OCI-M2 (cell line): ENCODE data around the gene PSMB2.
A peak's percentile ranks its signal among the peaks of the same experiment; 100 is the strongest.
"Not testable (repeated sequence)": the region's sequence is repeated elsewhere in the genome, so short reads cannot be mapped to it uniquely, and the experiment has no call there.

Source experiments
- DNase-seq: peaks from one replicate; lab custom pipeline; 2025; ENCODE audit not compliant: unreplicated experiment; lab: John Stamatoyannopoulos, UW

Gene PSMB2

DNA sequence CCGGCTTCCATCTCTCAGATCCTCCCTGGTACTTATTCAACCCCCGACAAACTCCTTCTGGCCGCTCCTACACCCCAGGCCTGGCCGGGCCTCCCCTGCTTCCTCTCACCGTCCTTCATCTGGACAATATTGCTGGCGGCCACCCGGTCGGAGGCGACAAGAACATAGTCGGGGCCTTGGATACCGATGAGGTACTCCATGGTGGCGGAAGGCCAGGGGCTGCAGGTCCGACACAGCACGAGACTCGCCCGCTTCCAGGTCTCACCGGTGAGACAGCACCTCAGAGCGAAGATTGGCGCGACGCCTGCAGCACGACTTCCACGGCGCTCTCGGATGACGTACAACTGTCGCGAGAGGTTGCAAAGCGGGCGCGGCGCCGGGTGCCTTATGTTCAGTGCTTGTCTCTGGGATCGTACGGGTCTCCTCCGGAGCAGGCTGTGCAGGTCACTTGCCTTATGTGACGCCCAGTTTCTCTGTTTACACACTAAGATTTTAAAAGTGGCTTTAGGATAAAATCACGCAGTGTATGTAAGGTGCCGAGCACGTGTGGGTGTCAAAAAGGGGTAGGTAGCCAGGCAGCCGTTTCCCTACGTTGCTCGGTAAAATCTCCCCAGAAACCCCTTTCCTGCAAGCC lies at the start of gene PSMB2:
TSS of gene PSMB2 (minus strand) at position 294 of the 634 bp plus-strand sequence. CDS start at position 200, 94 bp downstream.
- peak; percentile 88 for DNase-seq

DNA sequence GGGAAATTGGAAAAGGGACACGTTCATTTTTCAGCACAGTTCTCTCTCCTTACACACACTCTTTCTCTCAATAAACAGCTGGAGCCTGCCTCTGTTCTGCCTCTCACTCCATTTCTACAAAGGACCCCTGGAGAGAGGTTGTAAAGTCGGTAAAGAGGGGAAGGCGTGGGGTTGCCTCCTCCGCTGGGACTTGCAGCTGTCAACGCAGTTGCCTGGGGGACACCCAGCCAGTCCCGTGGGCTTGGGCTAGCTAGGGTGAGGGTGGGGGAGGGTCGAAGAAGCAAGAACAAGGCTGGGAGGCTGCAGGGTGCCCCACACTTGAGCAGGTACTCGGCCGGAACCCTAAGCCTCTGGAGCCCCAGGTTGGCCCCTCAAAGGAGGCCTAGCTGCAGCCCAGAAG lies 49.8 kb upstream of the PSMB2 start:
- DNase-seq, result no peak

DNA sequence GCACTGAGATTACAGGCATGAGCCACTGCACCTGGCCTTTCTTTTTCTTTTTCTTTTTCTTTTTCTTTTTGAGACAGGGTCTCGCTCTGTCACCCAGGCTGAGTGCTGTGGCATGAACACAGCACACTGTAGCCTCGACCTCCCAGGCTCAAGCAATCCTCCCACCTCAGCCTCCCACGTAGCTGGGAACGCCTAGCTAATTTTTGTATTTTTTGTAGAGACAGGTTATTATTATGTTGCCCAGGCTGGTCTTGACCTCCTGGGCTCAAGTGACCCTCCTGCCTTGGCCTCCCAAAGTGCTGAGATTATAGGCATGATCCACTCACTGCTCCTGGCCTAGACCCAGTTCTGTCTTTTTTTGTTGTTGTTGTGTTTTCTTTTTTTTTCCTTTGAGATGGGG lies 48.8 kb upstream of the PSMB2 start:
- not testable (repeated sequence) for DNase-seq

DNA sequence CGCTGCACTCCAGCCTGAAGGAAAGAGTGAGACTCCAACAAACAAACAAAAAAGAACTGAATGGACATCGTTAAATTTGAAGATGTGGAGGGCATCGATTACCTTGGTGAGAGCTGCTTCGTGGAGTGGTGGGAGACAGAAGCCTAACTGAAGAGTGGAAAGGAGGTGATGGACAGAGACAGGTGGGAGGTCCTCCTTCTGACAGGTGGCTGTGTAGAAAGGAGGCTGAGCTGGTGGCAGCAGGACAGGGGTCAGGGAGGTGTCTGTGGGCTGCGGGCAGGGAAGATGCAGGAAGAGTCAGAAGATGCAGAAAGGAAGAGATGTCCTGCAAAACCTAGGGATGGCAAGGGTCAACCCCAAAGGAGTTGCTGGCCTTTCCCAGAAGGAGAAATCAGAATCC lies 46.8 kb upstream of the PSMB2 start:
- DNase-seq, result no peak

GRCh38 chr1:35683012-35683411 lies 41.7 kb upstream of the PSMB2 start:
- DNase-seq, result no peak

- DNase-seq, result no peak
These were observed 38.9 kb upstream of the PSMB2 start for GRCh38 chr1:35680271-35680670.

DNA sequence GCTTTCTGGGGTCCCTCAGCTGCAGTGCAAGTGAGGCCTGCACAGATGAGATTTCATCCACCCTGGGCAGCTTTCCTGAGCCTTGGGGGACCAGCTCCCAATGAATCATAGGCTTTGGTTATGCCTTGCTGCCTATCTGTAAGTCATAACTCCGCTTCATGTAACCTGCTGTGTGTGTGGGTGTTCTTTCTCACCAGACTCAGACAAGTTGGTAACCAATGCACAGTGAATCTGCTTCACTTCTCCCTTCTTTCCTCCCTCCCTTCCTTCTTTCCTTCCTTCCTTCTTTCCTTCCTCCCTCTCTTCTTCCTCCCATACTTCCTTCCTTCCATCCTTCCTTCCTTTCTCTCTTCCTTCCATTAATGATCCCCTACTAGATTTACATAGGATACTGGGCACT lies 34.4 kb upstream of the PSMB2 start:
- no peak for DNase-seq

DNA sequence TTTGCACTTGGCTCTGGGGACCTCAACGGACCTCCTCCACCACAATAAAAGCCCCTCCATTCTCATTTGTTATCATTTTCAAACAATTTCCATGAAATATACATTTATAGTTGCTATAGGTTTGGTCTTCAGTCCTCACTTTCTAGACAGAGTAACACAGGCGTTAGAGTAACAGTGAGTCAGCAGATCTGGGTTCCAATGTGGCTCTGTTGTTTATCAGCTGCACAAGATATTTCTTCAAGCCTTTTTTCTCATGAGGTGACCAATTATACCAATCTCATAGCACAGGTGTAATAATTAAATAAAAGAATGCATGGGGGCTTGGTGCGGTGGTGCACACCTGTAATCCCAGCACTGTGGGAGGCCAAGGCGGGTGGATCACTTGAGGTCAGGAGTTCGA lies 32.8 kb upstream of the PSMB2 start:
- no peak for DNase-seq

DNA sequence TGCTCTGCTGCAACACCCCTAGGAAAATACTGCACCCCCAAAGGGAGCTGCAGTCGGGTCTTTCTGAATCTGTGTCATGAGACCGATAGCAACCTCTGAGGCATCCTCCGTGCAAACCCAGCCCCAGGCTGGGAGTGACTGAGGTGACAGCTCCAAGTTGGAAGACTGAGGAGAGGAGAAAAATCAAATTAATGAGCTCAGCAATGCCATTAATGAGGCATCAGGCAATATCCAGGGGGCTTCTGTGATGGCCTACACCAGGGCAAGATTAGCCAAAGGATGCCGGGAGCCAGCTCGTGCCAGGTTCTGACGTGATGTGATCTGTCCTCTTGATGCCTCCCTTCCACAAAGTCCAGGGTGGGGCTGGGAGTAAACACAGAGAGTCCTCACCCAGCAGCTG lies 30.8 kb upstream of the PSMB2 start:
- no peak for DNase-seq

GRCh38 chr1:35668506-35668905 lies 27.2 kb upstream of the PSMB2 start:
- DNase-seq, result no peak

DNA sequence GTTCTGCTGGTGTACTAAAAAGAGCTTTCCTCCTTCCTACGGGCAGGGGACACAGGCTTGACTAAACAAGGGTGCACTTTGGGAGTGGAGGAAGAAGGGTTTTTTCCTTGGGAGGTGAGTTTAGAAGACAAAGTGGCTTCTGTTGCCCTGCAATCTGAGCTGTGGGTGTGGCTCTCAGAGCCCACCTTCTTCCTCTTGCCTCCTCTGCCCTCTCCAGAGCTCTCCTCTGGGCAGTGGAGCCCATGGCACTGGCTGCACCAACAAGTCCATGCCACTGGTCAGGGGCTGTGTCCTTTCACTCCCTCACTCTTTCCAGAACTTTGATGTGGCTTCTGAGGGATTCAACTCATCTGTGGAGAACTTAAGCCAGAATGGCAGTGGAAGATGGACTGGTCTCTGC lies 25.6 kb upstream of the PSMB2 start:
- no peak for DNase-seq

DNA sequence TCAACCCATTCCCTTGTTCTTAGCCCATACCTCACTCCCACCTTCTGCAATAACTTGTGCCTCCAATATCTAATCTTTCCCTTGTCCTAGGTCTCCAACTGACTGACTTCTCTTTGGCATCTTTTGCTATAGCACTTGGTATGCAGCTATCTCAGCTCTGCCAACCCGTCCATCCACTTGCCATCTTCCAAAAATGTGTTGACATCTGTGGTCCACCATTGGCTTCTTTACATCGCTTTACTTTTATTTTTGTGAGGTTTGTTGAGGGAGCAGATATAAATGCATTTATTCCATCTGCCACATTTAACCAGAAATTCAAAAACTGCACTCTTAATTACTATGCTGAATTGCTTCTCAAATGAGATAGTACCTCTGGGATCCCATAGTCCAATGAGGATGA lies 24.9 kb upstream of the PSMB2 start:
- DNase-seq, result no peak

- DNase-seq, result no peak
These were observed 22.1 kb upstream of the PSMB2 start for GRCh38 chr1:35663434-35663833.

DNA sequence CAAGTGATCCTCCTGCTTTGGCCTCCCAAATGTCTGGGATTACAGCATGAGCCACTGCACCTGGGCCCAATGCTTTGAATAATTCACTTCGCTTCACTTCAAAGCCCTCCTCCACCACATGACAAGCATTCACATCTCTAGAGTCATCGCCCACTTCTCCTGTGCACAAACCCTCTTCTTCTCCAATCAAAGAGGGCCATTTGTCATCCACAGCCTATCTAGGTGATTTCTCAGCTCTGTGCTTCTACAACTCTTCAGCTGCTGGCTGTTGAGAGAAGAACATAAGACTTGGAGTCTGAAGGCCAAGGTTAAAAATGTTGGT lies 20.1 kb upstream of the PSMB2 start:
- DNase-seq, result no peak

DNA sequence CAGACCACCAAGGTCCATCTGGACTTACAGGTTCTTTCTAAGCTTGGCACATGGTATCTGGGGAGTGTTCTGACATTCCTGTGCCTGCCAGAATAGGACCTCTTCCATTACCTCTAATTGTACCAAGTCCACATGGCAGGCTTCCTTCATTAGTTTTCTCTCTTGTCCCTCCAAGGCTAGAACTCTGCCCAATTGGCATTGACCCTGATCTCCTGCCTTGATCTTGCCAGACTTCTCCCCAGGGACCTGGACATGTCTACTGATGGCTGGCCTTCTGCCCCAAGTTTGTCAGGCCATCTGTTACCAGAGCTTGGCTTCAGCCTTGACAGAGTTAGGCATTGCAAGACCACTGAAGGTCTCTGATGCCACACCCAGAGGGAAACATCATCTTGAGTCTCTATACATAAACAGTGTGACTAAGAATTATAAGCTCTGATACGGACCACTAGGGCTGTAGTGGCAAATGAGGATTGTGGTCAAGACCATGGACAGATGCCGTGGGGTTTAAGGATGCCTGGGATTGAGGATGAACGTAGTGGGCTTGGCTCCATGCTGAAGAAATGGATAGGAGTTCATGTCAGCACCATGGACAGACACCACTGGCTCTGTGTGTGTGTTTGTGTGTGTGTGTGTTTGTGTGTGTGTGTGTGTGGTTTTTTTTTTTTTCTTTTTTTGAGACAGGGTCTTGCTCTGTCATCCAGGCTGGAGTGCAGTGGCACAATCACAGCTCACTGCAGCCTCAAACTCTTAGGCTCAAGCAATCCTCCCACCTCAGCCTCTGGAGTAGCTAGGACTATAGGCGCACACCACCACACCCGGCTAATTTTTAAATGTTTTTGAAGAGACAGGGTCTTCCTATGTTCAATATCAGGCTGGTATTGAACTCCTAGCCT lies 19.5 kb upstream of the PSMB2 start:
- DNase-seq, result no peak

- no peak for DNase-seq
These were observed 18.3 kb upstream of the PSMB2 start for GRCh38 chr1:35659589-35659988.

- DNase-seq, result no peak
These were observed 16.5 kb upstream of the PSMB2 start for GRCh38 chr1:35657851-35658250.

- DNase-seq, result no peak
These were observed 15.5 kb upstream of the PSMB2 start for GRCh38 chr1:35656863-35657232.

- DNase-seq, result no peak
These were observed 15.0 kb upstream of the PSMB2 start for GRCh38 chr1:35656148-35656862.

GRCh38 chr1:35655196-35655595 lies 13.9 kb upstream of the PSMB2 start:
- DNase-seq, result no peak

GRCh38 chr1:35650416-35650815 lies 9.1 kb upstream of the PSMB2 start:
- DNase-seq, result no peak

DNA sequence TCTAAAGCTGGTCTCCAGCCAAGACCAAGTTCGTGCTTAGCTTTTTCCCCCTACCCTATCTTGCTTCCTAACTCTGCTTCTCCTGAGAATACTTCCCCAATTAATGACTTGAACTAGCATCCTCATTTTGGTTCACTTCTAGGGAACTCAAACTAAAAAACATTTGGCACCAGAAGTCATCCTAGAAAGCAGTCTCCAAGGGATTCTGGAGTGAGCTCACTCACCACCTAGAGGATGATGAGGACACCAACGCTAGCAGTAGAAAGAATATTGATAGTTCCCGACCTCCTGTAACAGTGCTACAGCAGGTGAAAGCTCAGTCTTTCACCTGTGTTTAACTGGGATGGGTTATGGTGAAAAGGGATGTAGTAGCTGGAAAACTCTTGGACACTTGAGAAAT lies 4.7 kb upstream of the PSMB2 start:
- DNase-seq, result no peak
